PC-9 (cell line): ENCODE measurements around the gene COLQ.

Source experiments
- CTCF ChIP-seq: fragments of 200-600 bp; sonication (generic); conservative IDR thresholded peaks from 2 replicates; pipeline ENCODE4 v1.6.1; 2017; ENCODE audit warnings: mixed run types, antibody characterized with exemption, mild to moderate bottlenecking, moderate library complexity
- EZH2 ChIP-seq: fragments of 200-600 bp; sonication (generic); IDR thresholded peaks from 2 replicates; pipeline ENCODE4 v1.8.0; 2017; ENCODE audit warnings: antibody characterized with exemption, low read depth

GRCh38 chr3:15439476-15439875 is 82.0 kb downstream of the COLQ start:
- no peak for TF ChIP-seq CTCF
- no peak for TF ChIP-seq EZH2
